AG09319 (cell line): ENCODE measurements around the gene COASY.

Experiments
- DNase-seq: peaks from one replicate; pipeline ENCODE4 v3.0.0-alpha.2; 2010; ENCODE audit warnings: low read depth; ENCODE audit errors: extremely low read depth
- CTCF ChIP-seq: IDR thresholded peaks from 2 replicates; pipeline ENCODE4 v1.5.1; 2011; ENCODE audit warnings: low read depth, mild to moderate bottlenecking, inconsistent platforms, low read length, moderate library complexity

COASY gene

GRCh38 chr17:42559075-42559474 lies 2.9 kb upstream of the COASY start:
- TF ChIP-seq CTCF: no peak
- DNase-seq: no peak

- DNase-seq: no peak
- no peak for TF ChIP-seq CTCF
Observed at GRCh38 chr17:42560246-42560645, 1.7 kb upstream of the COASY start.

- no peak for TF ChIP-seq CTCF
- no peak for DNase-seq
Observed at GRCh38 chr17:42562388-42563142, 617 bp downstream of the COASY start.

GRCh38 chr17:42563143-42563509 lies 1.2 kb downstream of the COASY start:
- no peak for TF ChIP-seq CTCF
- no peak for DNase-seq

- DNase-seq: no peak
- TF ChIP-seq CTCF: no peak
Observed at GRCh38 chr17:42563543-42563942, 1.6 kb downstream of the COASY start.

- no peak for TF ChIP-seq CTCF
- no peak for DNase-seq
Observed at GRCh38 chr17:42563950-42564349, 2.0 kb downstream of the COASY start.

GRCh38 chr17:42564815-42565522 lies 3.0 kb downstream of the COASY start:
- DNase-seq: no peak
- TF ChIP-seq CTCF: no peak
